Esophagus muscularis mucosa (tissue), 4 donors: ENCODE data around the gene PTPN14. TPM values are rescaled to one million over a fixed set of nuclear protein-coding genes. Genes with fewer than 3 reads are reported as not detected.

Experiments used
- DNase-seq: peaks from one replicate; pipeline ENCODE4 v3.0.0-alpha.2; 2017; ENCODE audit errors: extremely low spot score
- H3K27ac ChIP-seq, 4 donors: fragments of 200-600 bp; sonication (generic); replicated peaks in 1 of 4; 1 replicate in 3 of 4; 2 replicates in 1 of 4; pipeline ENCODE4 v1.5.1; 2016 to 2019; ENCODE audit warnings: mild to moderate bottlenecking in 1 of 4
- H3K27me3 ChIP-seq, 4 donors: fragments of 200-600 bp; sonication (generic); one replicate each; pipeline versions ENCODE4 v1.5.1 to v1.6.0; 2016 to 2019
- H3K36me3 ChIP-seq, 4 donors: fragments of 200-600 bp; sonication (generic); one replicate each; pipeline ENCODE4 v1.5.1; 2016 to 2019
- H3K4me1 ChIP-seq, 4 donors: fragments of 200-600 bp; sonication (generic); one replicate each; pipeline ENCODE4 v1.5.1; 2016 to 2019
- H3K4me3 ChIP-seq, 4 donors: fragments of 200-600 bp; sonication (generic); 1 replicate in 2 of 4; 2 replicates in 2 of 4; pipeline ENCODE4 v1.5.1; 2016 to 2019; ENCODE audit warnings: mild to moderate bottlenecking in 4 of 4, moderate library complexity in 1 of 4
- H3K9me3 ChIP-seq, 4 donors: fragments of 200-600 bp; sonication (generic); 1 replicate in 3 of 4; 2 replicates in 1 of 4; pipeline ENCODE4 v1.5.1; 2016 to 2019
- CTCF ChIP-seq, 3 experiments: fragments of 200-600 bp in 2 of 3; fragments of 450-650 bp in 1 of 3; sonication (generic) in 2 of 3; IDR thresholded peaks; one replicate each; pipeline ENCODE4 v1.5.1; 2017 to 2019; ENCODE audit warnings: antibody characterized with exemption in 3 of 3, mild to moderate bottlenecking in 2 of 3, moderate library complexity in 1 of 3
- EP300 ChIP-seq: sonication (generic); formaldehyde crosslinking; IDR thresholded peaks from one replicate; pipeline ENCODE4 v1.6.1; 2017; ENCODE audit warnings: antibody characterized with exemption
- POLR2A ChIP-seq: fragments of 450-650 bp; IDR thresholded peaks from one replicate; pipeline ENCODE4 v1.6.1; 2017; ENCODE audit warnings: antibody characterized with exemption, moderate library complexity, mild to moderate bottlenecking, low read depth
- POLR2AphosphoS5 ChIP-seq, 2 donors: sonication (generic); formaldehyde crosslinking; IDR thresholded peaks; one replicate each; pipeline ENCODE4 v1.6.1; 2017; ENCODE audit warnings: antibody characterized with exemption in 2 of 2
- WGBS: methylation state at CpG from one replicate; pipeline ENCODE4 v1.1.5; 2018; 5-methylcytosine and 5-hydroxymethylcytosine counted together
- intact Hi-C: fragments of 100-400 bp; cut with DNase I; formaldehyde crosslinking; loops from one replicate; pipeline ENCODE4 v1.15.1; 2023
- total RNA-seq, 4 donors: library from RNA; depleted of rRNA; stranded (reverse); fragments of >200 nt; gene quantifications; one replicate each; pipeline versions ENCODE4 v1.1.0 to v1.2.1, GENCODE V29; 2016

PTPN14 gene
- total RNA-seq, 4 donors from 2014 or later = 48.5 to 108 (median 69.1) TPM

GRCh38 chr1:214552174-214552608 is 789 bp upstream of the PTPN14 start:
- TF ChIP-seq POLR2AphosphoS5 (IDR thresholded peaks at IDR 0.05) = peak; percentile 74
- no peak for TF ChIP-seq CTCF (IDR thresholded peaks at IDR 0.05)
- DNase-seq = peak; percentile 92
- Histone ChIP-seq H3K4me1 (peaks cover 23 to 50% (median 40%) of the 10 kb centered on the region in 4 donors), H3K36me3 (no peaks in the 10 kb centered on the region), H3K9me3 (no peaks in the 10 kb centered on the region), H3K4me3 (peak overlapping the region; percentile 67 to 91 (median 80)), H3K27ac (peak overlapping the region; percentile 93 to 99 (median 97)), H3K27me3 (no peaks in the 10 kb centered on the region)
- intact Hi-C loops = loop anchor here (5.0 to 10.0 kb wide), 4 partner anchors 60 to 217 kb away; no protein-coding TSS in a partner anchor
- WGBS = 6% methylated on average over 15 of the region's 15 CpGs

DNA sequence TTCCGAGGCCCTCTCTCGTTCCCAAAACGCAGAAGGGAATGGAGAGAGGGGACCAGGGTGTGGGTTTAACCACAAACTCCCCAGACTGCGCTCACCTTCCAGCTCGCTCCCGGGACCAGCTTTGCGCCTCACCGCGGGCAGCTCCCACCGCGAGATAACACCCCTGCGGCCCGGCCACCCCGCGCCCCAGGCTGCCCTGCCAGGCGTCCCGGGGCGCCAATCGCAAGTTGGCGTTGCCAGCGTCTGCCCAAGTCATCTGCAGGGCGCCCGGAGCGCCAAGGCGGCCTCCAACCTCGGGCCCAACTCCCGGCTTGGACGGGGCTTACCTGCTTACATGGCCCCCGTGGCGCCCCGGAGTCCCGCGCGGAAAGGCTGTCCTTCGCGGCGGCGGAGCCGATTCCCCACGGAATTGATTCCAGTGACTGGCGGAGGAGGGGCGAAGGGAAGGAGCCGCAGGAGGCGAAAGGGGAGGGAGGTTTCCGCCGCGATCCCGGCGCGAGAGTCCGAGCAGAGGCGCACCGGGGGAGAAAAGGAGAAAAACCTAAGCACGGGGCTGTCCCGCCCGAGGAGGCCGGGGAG is 456 bp downstream of the PTPN14 start:
- peaks cover 26 to 62% (median 50%) of the 10 kb centered on the region in 4 donors for H3K4me1 ChIP-seq
- 0% methylated on average over 20 of the region's 57 CpGs for WGBS
- no peaks in the 10 kb centered on the region for H3K9me3 ChIP-seq
- no peaks in the 10 kb centered on the region for H3K36me3 ChIP-seq
- H3K4me3 ChIP-seq = peak overlapping the region; percentile 67 to 91 (median 80)
- DNase-seq = peak; percentile 91
- intact Hi-C loops = loop anchor here (5.0 to 10.0 kb wide), 4 partner anchors 59 to 216 kb away; no protein-coding TSS in a partner anchor
- H3K27ac ChIP-seq = peak overlapping the region; percentile 93 to 99 (median 97)
- no peaks in the 10 kb centered on the region for H3K27me3 ChIP-seq
- TF ChIP-seq EP300 (no peak), POLR2A (no peak), CTCF (IDR thresholded peaks at IDR 0.05) (no peak), POLR2AphosphoS5 (IDR thresholded peaks at IDR 0.05) (no peak)

DNA sequence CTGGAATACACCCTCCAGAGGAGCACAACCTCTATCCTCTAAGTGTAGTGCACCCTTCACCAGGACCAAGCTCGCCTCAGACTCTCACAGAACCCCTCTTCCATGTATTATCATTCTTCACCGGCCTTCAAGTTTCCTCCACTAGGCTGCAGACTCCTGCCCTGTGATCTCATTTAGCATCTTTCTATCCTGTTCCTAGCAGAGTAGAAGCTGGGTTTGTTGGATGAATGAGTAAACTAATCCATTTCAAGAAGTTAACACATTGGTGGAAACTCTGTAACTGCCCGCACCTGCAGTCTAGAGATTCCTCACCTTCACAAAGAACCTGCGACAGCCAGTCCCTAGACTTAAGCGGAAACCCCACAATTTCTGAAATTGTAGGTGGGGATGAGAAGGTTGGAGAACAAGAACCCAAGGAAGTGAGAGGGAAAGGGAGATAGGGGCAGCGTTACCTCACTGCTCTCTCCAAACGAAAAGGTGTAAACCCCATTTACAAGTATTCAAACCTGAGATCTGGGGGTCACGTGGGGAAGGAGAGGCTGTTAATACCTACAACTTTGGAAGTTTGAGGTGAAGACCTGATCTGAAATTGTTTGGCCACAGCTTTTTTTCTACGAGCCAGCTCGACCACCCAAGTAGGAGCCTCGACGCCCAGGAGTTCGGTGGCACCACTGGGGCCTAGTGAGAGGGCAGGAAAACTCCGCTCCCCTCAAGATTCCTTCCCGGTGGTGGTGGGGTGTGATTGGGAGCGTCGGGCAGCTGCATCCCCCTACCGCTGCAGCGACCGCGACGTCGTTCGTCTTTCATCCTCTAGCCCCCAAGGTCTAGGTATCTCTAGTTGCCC is 1.2 kb downstream of the PTPN14 start:
- H3K36me3 ChIP-seq = no peaks in the 10 kb centered on the region
- 23% methylated on average over 15 of the region's 24 CpGs for WGBS
- TF ChIP-seq CTCF (IDR thresholded peaks at IDR 0.05) (peak; percentile 24 to 37 (median 27)), EP300 (no peak)
- H3K27me3 ChIP-seq = no peaks in the 10 kb centered on the region
- DNase-seq = peak; percentile 90
- H3K9me3 ChIP-seq = no peaks in the 10 kb centered on the region
- peak overlapping the region; percentile 67 to 91 (median 80) for H3K4me3 ChIP-seq
- H3K4me1 ChIP-seq = peaks cover 26 to 68% (median 53%) of the 10 kb centered on the region in 4 donors
- H3K27ac ChIP-seq = peak overlapping the region; percentile 93 to 99 (median 97)
- intact Hi-C loops = loop anchor here (5.0 to 10.0 kb wide), 4 partner anchors 58 to 215 kb away; no protein-coding TSS in a partner anchor

DNA sequence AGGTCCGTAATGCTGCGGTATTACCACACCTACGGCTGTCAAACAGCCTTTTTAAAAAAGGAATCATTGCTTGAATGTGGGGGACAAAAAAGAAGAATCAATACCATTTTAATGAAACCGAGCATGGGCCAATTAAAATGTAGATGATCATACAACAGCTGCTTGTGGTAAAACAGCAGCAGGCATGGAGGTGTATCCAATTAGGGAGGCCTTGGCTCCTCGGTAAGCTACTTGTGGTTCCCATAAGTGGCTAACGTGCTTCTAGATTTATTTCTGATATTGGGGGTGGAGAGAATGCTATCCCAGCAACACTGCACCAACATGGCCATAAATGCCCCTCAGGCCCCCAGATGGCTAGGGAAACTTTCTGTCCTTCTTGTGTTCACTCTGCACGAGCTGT is 1.8 kb downstream of the PTPN14 start:
- Histone ChIP-seq H3K9me3 (no peaks in the 10 kb centered on the region), H3K27me3 (no peaks in the 10 kb centered on the region), H3K36me3 (no peaks in the 10 kb centered on the region), H3K27ac (peak overlapping the region; percentile 93 to 99 (median 97)), H3K4me1 (peaks cover 26 to 73% (median 58%) of the 10 kb centered on the region in 4 donors), H3K4me3 (peak overlapping the region; percentile 67 to 91 (median 80))
- no peak for TF ChIP-seq EP300
- no peak for TF ChIP-seq CTCF (IDR thresholded peaks at IDR 0.05)
- TF ChIP-seq POLR2AphosphoS5 (IDR thresholded peaks at IDR 0.05) = no peak
- TF ChIP-seq POLR2A = no peak
- 59% methylated on average over 7 of the region's 7 CpGs for WGBS
- intact Hi-C loops = loop anchor here (5.0 to 10.0 kb wide), 4 partner anchors 57 to 215 kb away; no protein-coding TSS in a partner anchor
- DNase-seq = no peak
